ENCODE data around the gene GLTP.

- TF ChIP-seq SMC3 (IDR thresholded peaks at IDR 0.05; ENCODE audit: low read depth, low read length), result no peak
- TF ChIP-seq MAZ (IDR thresholded peaks at IDR 0.05; ENCODE audit: borderline replicate concordance, low read depth, low read length), result no peak
Measured at GRCh38 chr12:109831929-109832328, 48.4 kb downstream of the GLTP start.
